Hematopoietic multipotent progenitor cell (in vitro differentiated cells): ENCODE data around the gene RFT1. TPM values are rescaled to one million over a fixed set of nuclear protein-coding genes. Genes with fewer than 3 reads are reported as not detected.

Source experiments
- DNase-seq, 3 donors: peaks; one replicate each; pipeline ENCODE4 v3.0.0-alpha.2; 2011 to 2015; ENCODE audit warnings: low read depth in 2 of 3, low spot score in 2 of 3
- total RNA-seq: library from RNA; depleted of rRNA; stranded (reverse); fragments of >200 nt; gene quantifications from one replicate; pipeline ENCODE4 v1.2.3, GENCODE V29; 2012

Gene RFT1
- total RNA-seq, 1 donor: 14.0 TPM

- DNase-seq: no peak
These were observed 32.3 kb downstream of the RFT1 start for GRCh38 chr3:53097887-53098286.

GRCh38 chr3:53092942-53093341, 37.3 kb downstream of the RFT1 start:
- DNase-seq: no peak

- no peak for DNase-seq
These were observed 38.0 kb downstream of the RFT1 start for GRCh38 chr3:53092216-53092615.

GRCh38 chr3:53091011-53091410, 39.2 kb downstream of the RFT1 start:
- DNase-seq: no peak

- no peak for DNase-seq
These were observed 40.7 kb downstream of the RFT1 start for GRCh38 chr3:53089511-53089910.

- no peak for DNase-seq
These were observed 44.8 kb downstream of the RFT1 start for GRCh38 chr3:53085476-53085875.

- no peak for DNase-seq
These were observed 45.8 kb downstream of the RFT1 start for GRCh38 chr3:53084310-53085001.

- peak in 1 of 3 donors; percentile 40 for DNase-seq
These were observed 46.3 kb downstream of the RFT1 start for GRCh38 chr3:53083949-53084309.

GRCh38 chr3:53083521-53083920, 46.7 kb downstream of the RFT1 start:
- DNase-seq: peak in 2 of 3 donors; percentile 12 to 83

GRCh38 chr3:53082736-53083135, 47.5 kb downstream of the RFT1 start:
- DNase-seq: no peak

- no peak for DNase-seq
These were observed 48.9 kb downstream of the RFT1 start for GRCh38 chr3:53081318-53081717.

- no peak for DNase-seq
These were observed 49.5 kb downstream of the RFT1 start for GRCh38 chr3:53080612-53081205.

GRCh38 chr3:53079791-53080555, 50.3 kb downstream of the RFT1 start:
- DNase-seq: no peak

GRCh38 chr3:53079147-53079546, 51.1 kb downstream of the RFT1 start:
- DNase-seq: no peak

- no peak for DNase-seq
These were observed 51.6 kb downstream of the RFT1 start for GRCh38 chr3:53078656-53079055.

- DNase-seq: no peak
These were observed 52.6 kb downstream of the RFT1 start for GRCh38 chr3:53077476-53078220.

- DNase-seq: no peak
These were observed 54.5 kb downstream of the RFT1 start for GRCh38 chr3:53075743-53076140.

- no peak for DNase-seq
These were observed 55.2 kb downstream of the RFT1 start for GRCh38 chr3:53074761-53075742.

GRCh38 chr3:53074366-53074696, 55.9 kb downstream of the RFT1 start:
- no peak for DNase-seq
